ENCODE results near the gene DENND2D.

- TF ChIP-seq, protein P1, sequence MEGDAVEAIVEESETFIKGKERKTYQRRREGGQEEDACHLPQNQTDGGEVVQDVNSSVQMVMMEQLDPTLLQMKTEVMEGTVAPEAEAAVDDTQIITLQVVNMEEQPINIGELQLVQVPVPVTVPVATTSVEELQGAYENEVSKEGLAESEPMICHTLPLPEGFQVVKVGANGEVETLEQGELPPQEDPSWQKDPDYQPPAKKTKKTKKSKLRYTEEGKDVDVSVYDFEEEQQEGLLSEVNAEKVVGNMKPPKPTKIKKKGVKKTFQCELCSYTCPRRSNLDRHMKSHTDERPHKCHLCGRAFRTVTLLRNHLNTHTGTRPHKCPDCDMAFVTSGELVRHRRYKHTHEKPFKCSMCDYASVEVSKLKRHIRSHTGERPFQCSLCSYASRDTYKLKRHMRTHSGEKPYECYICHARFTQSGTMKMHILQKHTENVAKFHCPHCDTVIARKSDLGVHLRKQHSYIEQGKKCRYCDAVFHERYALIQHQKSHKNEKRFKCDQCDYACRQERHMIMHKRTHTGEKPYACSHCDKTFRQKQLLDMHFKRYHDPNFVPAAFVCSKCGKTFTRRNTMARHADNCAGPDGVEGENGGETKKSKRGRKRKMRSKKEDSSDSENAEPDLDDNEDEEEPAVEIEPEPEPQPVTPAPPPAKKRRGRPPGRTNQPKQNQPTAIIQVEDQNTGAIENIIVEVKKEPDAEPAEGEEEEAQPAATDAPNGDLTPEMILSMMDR (IDR thresholded peaks at IDR 0.05): no peak
- TF ChIP-seq POLR2AphosphoS5 (IDR thresholded peaks at IDR 0.05) (no peak), POLR2A (IDR thresholded peaks at IDR 0.05) (no peak)
Measured at GRCh38 chr1:111176678-111177077, 23.8 kb downstream of the DENND2D start.

Measured in breast epithelium (tissue), 3 donors.